Lower lobe of right lung (tissue), 2 donors: ENCODE data around the gene UNC5C. TPM values are rescaled to one million over a fixed set of nuclear protein-coding genes. Genes with fewer than 3 reads are reported as not detected.

Source experiments
- ATAC-seq, 2 donors: fragments of 200-7000 bp; cut with Tn5 transposase; one replicate each; pipeline ENCODE4 v1.9.1; 2020 to 2022; ENCODE audit warnings: mild to moderate bottlenecking in 2 of 2, moderate library complexity in 2 of 2
- DNase-seq: peaks from one replicate; pipeline ENCODE4 v3.0.0-alpha.2; 2020
- H3K27ac ChIP-seq: fragments of 200-600 bp; one replicate; pipeline ENCODE4 v1.8.0; 2022
- H3K27me3 ChIP-seq: fragments of 200-600 bp; one replicate; pipeline ENCODE4 v1.8.0; 2022; ENCODE audit warnings: low read depth
- H3K36me3 ChIP-seq: fragments of 200-600 bp; one replicate; pipeline ENCODE4 v1.8.0; 2022; ENCODE audit warnings: mild to moderate bottlenecking
- H3K4me1 ChIP-seq: fragments of 200-600 bp; one replicate; pipeline ENCODE4 v1.8.0; 2022
- H3K4me3 ChIP-seq: fragments of 200-600 bp; one replicate; pipeline ENCODE4 v1.8.0; 2022; ENCODE audit warnings: mild to moderate bottlenecking
- H3K9me3 ChIP-seq: fragments of 200-600 bp; one replicate; pipeline ENCODE4 v1.8.0; 2022
- intact Hi-C: fragments of 100-400 bp; cut with DNase I; formaldehyde crosslinking; loops from one replicate; pipeline ENCODE4 v1.11.0; 2022
- total RNA-seq: library from RNA; stranded (reverse); fragmentation: NEBNext Ultra II Directional; extraction: Animal tissue kit (Norgen Biotek cat#: 25700); gene quantifications from one replicate; pipeline ENCODE4 v1.2.1, GENCODE V29; 2021
- TF ChIP-seq, protein P1 (sequence below): fragments of 200-600 bp; IDR thresholded peaks from one replicate; pipeline ENCODE4 v1.8.0; 2022; ENCODE audit warnings: antibody characterized with exemption, mild to moderate bottlenecking
- donor health status: DM: no; HTN: yes; CAD: no; lungs with severe emphysema.

Gene UNC5C
- total RNA-seq, 1 donor from 2014 or later, result 5.1 TPM

DNA sequence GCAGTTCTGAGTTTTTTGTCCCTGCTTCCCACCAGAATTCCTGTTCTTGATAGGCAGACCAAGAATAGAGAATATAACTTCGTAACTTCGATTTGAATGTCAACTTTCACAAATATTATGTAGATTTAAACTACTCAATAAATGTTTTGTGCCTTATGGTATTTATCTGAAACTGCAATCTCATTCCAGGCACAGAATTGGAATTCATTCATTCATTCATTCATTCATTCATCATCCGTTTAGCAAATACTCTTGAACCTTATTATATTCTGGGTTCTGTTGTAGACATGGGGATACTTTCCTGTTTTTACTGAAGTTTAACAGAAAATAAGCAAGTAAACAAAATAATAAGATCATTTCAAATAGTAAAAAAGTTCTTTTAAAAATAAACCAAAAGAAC, 324.4 kb downstream of the UNC5C start:
- no peak overlapping the region for H3K4me3 ChIP-seq
- TF ChIP-seq, protein P1, sequence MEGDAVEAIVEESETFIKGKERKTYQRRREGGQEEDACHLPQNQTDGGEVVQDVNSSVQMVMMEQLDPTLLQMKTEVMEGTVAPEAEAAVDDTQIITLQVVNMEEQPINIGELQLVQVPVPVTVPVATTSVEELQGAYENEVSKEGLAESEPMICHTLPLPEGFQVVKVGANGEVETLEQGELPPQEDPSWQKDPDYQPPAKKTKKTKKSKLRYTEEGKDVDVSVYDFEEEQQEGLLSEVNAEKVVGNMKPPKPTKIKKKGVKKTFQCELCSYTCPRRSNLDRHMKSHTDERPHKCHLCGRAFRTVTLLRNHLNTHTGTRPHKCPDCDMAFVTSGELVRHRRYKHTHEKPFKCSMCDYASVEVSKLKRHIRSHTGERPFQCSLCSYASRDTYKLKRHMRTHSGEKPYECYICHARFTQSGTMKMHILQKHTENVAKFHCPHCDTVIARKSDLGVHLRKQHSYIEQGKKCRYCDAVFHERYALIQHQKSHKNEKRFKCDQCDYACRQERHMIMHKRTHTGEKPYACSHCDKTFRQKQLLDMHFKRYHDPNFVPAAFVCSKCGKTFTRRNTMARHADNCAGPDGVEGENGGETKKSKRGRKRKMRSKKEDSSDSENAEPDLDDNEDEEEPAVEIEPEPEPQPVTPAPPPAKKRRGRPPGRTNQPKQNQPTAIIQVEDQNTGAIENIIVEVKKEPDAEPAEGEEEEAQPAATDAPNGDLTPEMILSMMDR, result no peak
- no peaks in the 10 kb centered on the region for H3K27me3 ChIP-seq
- H3K4me1 ChIP-seq, result no peaks in the 10 kb centered on the region
- DNase-seq, result no peak
- intact Hi-C loops, result no loop called here
- no peak overlapping the region for H3K27ac ChIP-seq
- H3K36me3 ChIP-seq, result no peaks in the 10 kb centered on the region
- ATAC-seq, result no peak
- no peaks in the 10 kb centered on the region for H3K9me3 ChIP-seq

DNA sequence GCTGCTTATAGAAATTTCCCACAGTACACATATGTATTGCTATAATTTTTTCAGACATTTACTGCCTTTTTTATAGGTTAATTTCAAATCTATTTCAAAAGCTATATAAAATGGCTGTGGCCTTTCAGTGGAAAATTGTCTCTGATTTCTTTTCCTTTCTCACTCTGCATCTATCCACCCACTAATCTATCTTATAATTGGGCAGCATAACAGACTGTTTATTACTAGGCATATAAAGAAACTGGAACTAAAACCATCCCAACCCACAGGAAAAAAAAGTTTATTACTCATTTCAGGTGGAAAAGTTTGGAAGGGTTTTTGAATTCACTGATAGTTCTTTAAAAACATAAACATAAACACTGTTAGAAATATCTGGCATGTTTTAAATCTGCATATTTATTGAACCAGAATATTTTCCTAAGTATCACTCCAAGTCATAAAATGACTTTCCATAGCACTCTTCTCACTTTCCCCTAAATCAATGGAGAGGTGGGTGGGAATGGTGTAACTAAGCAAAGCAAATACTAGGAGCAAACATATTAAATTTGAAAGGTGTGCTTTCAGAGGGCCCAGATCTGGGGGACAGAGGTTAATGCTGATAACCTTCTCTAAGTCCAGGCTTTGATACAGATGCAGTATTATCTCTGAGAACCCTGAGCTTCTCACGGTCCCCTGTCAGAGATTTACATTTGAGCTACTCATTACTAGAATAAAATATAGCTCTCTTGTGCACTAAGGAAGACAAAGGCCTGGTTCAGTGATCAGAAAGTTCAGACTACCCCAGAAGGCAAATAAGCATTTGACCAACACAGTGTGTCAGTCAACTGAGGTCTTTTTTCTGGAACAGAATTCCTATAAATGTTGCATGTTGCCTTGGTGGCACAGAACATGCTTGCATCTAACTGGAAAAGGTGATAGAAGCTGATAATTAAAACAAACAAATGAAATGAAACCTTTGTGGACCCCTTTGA, 328.3 kb downstream of the UNC5C start:
- intact Hi-C loops, result no loop called here
- ATAC-seq (no peak), DNase-seq (no peak)
- H3K4me1 ChIP-seq, result no peaks in the 10 kb centered on the region
- H3K27me3 ChIP-seq, result no peaks in the 10 kb centered on the region
- TF ChIP-seq, protein P1, result no peak
- H3K9me3 ChIP-seq, result no peaks in the 10 kb centered on the region
- H3K36me3 ChIP-seq, result no peaks in the 10 kb centered on the region
- no peak overlapping the region for H3K27ac ChIP-seq
- no peak overlapping the region for H3K4me3 ChIP-seq

DNA sequence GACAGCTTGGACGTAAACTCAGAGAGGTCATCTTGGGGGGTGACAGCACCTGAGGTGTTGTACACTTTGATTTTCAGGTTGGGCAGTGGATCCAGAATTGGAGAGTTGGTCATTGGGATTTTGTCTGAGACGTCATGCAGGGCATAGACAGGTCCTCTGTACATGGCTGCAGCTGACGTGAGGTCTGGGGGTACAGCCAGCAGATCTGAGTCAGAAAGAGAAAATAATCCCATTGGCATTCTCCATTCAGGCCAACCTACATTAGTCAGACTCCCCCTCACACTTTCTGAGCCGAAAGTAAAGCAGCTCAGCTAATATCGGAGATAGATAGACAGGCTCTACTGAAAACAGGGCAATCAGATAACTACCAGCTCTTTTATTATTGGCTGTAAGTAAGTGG, 329.7 kb downstream of the UNC5C start:
- H3K27ac ChIP-seq, result no peak overlapping the region
- TF ChIP-seq, protein P1, result no peak
- H3K4me3 ChIP-seq, result no peak overlapping the region
- DNase-seq, result no peak
- no peak for ATAC-seq
- no peaks in the 10 kb centered on the region for H3K27me3 ChIP-seq
- no peaks in the 10 kb centered on the region for H3K36me3 ChIP-seq
- intact Hi-C loops, result no loop called here
- no peaks in the 10 kb centered on the region for H3K4me1 ChIP-seq
- no peaks in the 10 kb centered on the region for H3K9me3 ChIP-seq

DNA sequence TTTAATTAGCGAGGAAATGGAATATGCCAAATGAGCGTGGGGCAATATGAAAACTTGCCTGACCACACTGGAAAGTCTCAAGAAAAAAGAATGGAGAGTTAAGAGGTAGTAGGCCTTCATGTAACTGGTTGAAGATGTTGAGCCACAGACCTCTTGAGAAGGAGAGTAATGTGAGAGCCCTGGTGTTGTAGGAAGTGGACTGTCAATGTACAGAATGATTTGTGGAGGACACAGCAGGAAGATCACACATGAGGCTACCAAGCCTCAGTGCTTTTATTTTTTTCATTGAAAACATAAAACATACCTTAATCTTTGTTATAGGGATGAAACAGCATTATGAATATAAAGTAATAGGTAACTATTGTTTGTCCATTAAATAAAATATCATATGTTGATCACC, 331.6 kb downstream of the UNC5C start:
- DNase-seq, result no peak
- H3K4me1 ChIP-seq, result no peaks in the 10 kb centered on the region
- H3K27me3 ChIP-seq, result no peaks in the 10 kb centered on the region
- H3K36me3 ChIP-seq, result no peaks in the 10 kb centered on the region
- intact Hi-C loops, result no loop called here
- H3K4me3 ChIP-seq, result no peak overlapping the region
- TF ChIP-seq, protein P1, result no peak
- H3K27ac ChIP-seq, result no peak overlapping the region
- no peak for ATAC-seq
- no peaks in the 10 kb centered on the region for H3K9me3 ChIP-seq

DNA sequence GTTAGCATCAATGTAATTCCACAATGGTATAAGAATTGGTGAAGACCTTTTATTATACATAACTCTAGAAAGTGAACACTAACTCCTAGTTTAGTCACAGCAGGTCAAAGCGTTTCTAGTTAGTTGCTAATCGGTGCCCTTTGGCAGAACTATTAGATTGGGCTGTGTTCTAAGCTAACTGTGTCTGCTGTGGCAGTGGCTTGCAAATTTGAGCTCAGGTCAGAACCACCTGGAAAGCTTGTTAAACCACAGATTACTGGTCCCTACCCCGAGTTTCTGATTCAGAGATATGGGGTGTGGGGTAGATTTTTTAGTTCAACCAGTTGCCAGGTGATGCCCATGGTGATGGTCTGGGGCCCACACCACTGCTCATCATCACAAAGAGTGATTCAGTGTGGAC, 332.1 kb downstream of the UNC5C start:
- H3K27ac ChIP-seq, result no peak overlapping the region
- no peaks in the 10 kb centered on the region for H3K36me3 ChIP-seq
- TF ChIP-seq, protein P1, result no peak
- H3K9me3 ChIP-seq, result no peaks in the 10 kb centered on the region
- H3K4me3 ChIP-seq, result no peak overlapping the region
- DNase-seq, result no peak
- intact Hi-C loops, result no loop called here
- no peaks in the 10 kb centered on the region for H3K4me1 ChIP-seq
- H3K27me3 ChIP-seq, result no peaks in the 10 kb centered on the region
- no peak for ATAC-seq
